NCI-H2171 (cell line): ENCODE measurements around the gene IGLL5.
"Not testable (repeated sequence)": the region's sequence is repeated elsewhere in the genome, so short reads cannot be mapped to it uniquely, and the experiment has no call there.

Experiments
- DNase-seq: peaks from one replicate; lab custom pipeline; 2025; lab: John Stamatoyannopoulos, UW

The IGLL5 gene

GRCh38 chr22:22884010-22884887 lies 3.4 kb upstream of the IGLL5 start:
- DNase-seq = no peak

- DNase-seq = no peak
Measured at GRCh38 chr22:22884888-22885840, 2.5 kb upstream of the IGLL5 start.

- no peak for DNase-seq
Measured at GRCh38 chr22:22886546-22886945, 1.1 kb upstream of the IGLL5 start.

GRCh38 chr22:22888571-22889353 lies 1.1 kb downstream of the IGLL5 start:
- no peak for DNase-seq

- no peak for DNase-seq
Measured at GRCh38 chr22:22890085-22890484, 2.5 kb downstream of the IGLL5 start.

- no peak for DNase-seq
Measured at GRCh38 chr22:22891139-22891621, 3.6 kb downstream of the IGLL5 start.

- no peak for DNase-seq
Measured at GRCh38 chr22:22892096-22893052, 4.8 kb downstream of the IGLL5 start.

GRCh38 chr22:22893077-22893805 lies 5.6 kb downstream of the IGLL5 start:
- DNase-seq = no peak

- no peak for DNase-seq
Measured at GRCh38 chr22:22893891-22894739, 6.5 kb downstream of the IGLL5 start.

GRCh38 chr22:22894740-22895731 lies 7.4 kb downstream of the IGLL5 start:
- no peak for DNase-seq

- DNase-seq = no peak
Measured at GRCh38 chr22:22895776-22896445, 8.3 kb downstream of the IGLL5 start.

- no peak for DNase-seq
Measured at GRCh38 chr22:22896601-22897000, 9.0 kb downstream of the IGLL5 start.

- DNase-seq = no peak
Measured at GRCh38 chr22:22897091-22897490, 9.5 kb downstream of the IGLL5 start.

- no peak for DNase-seq
Measured at GRCh38 chr22:22897947-22898346, 10.3 kb downstream of the IGLL5 start.

- not testable (repeated sequence) for DNase-seq
Measured at GRCh38 chr22:22898411-22898950, 10.9 kb downstream of the IGLL5 start.

- not testable (repeated sequence) for DNase-seq
Measured at GRCh38 chr22:22899342-22900080, 11.9 kb downstream of the IGLL5 start.
